Sigmoid colon (tissue), 7 donors: Measurements from ENCODE around the gene DHX9. TPM values are rescaled to one million over a fixed set of nuclear protein-coding genes. Genes with fewer than 3 reads are reported as not detected.

ENCODE experiments used
- DNase-seq: peaks from one replicate; pipeline ENCODE4 v3.0.0-alpha.2; 2019
- H3K27ac ChIP-seq, 4 donors: fragments of 200-600 bp; sonication (generic); one replicate each; pipeline ENCODE4 v1.5.1; 2016 to 2019; ENCODE audit warnings: mild to moderate bottlenecking in 1 of 4
- H3K27me3 ChIP-seq, 3 donors: fragments of 200-600 bp; sonication (generic); one replicate each; pipeline ENCODE4 v1.5.1; 2019; ENCODE audit warnings: mild to moderate bottlenecking in 1 of 3
- H3K36me3 ChIP-seq, 4 donors: fragments of 200-600 bp; sonication (generic); one replicate each; pipeline ENCODE4 v1.5.1; 2016 to 2019
- H3K4me1 ChIP-seq, 4 donors: fragments of 200-600 bp; sonication (generic); one replicate each; pipeline ENCODE4 v1.5.1; 2017 to 2019
- H3K4me3 ChIP-seq, 4 donors: fragments of 200-600 bp; sonication (generic); one replicate each; pipeline ENCODE4 v1.5.1; 2017 to 2019; ENCODE audit warnings: mild to moderate bottlenecking in 2 of 4, moderate library complexity in 1 of 4
- H3K9me3 ChIP-seq, 4 donors: fragments of 200-600 bp in 3 of 4; sonication (generic) in 3 of 4; one replicate each; pipeline versions ENCODE4 v1.5.1 to v1.6.1; 2013 to 2019
- EP300 ChIP-seq, 4 donors: sonication (generic); formaldehyde crosslinking; IDR thresholded peaks; one replicate each; pipeline ENCODE4 v1.6.1; 2017; ENCODE audit warnings: antibody characterized with exemption in 4 of 4
- POLR2A ChIP-seq, 2 donors: fragments of 450-650 bp; IDR thresholded peaks; one replicate each; pipeline ENCODE4 v1.6.1; 2016; ENCODE audit warnings: antibody characterized with exemption in 2 of 2, mild to moderate bottlenecking in 2 of 2, moderate library complexity in 2 of 2
- POLR2AphosphoS5 ChIP-seq, 4 donors: sonication (generic); formaldehyde crosslinking; IDR thresholded peaks; one replicate each; pipeline ENCODE4 v1.6.1; 2017; ENCODE audit warnings: antibody characterized with exemption in 4 of 4
- WGBS, 2 donors: extraction: QIAGEN DNeasy Blood & Tissue Kit; methylation state at CpG; one replicate each; pipeline ENCODE4 v1.1.7; 2013; 5-methylcytosine and 5-hydroxymethylcytosine counted together
- intact Hi-C: fragments of 100-400 bp; cut with DNase I; formaldehyde crosslinking; loops from one replicate; pipeline ENCODE4 v1.15.1; 2023
- polyA plus RNA-seq, 3 donors: library from polyadenylated mRNA; stranded (reverse); fragments of 200-250 nt; gene quantifications; one replicate each; pipeline ENCODE4 v1.2.3, GENCODE V29; 2013
- total RNA-seq, 4 donors: library from RNA; depleted of rRNA; stranded (reverse); fragments of >200 nt; gene quantifications; one replicate each; pipeline ENCODE4 v1.1.0, GENCODE V29; 2016
- TF ChIP-seq, protein P1 (sequence below), 4 experiments: fragments of 450-650 bp in 3 of 4; fragments of 200-600 bp in 1 of 4; IDR thresholded peaks; one replicate each; pipeline ENCODE4 v1.5.1; 2016 to 2019; ENCODE audit warnings: antibody characterized with exemption in 4 of 4, mild to moderate bottlenecking in 3 of 4, moderate library complexity in 2 of 4
- donor health status: healthy with polysubstance abuse.
- donor health status: Bipolar disorder and iron deficiency.
- donor health status: healthy.

The DHX9 gene
- total and polyA plus RNA-seq, 7 donors, result 25.4 to 96.7 (median 68.4) TPM

DNA sequence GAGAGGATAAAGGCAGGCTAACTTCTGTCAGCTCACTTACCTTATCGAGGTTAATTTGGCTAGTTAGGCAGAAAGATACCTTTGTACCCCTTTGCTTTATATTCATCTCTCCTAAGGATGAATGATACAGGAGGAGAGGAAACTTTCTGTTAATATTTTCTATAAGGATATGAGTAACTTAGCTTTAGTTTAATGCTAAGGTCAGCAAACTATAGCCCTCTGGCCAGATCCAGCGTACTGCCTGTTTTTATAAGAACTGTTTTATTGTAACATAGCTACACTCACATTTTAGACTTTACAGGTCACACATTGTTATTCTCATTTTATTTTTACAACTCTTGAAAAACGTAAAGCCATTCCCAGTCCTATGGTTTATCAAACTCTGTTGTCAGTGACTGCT is 18.1 kb downstream of the DHX9 start:
- H3K36me3 ChIP-seq, result peaks cover 70 to 100% (median 90%) of the 10 kb centered on the region in 4 donors

DNA sequence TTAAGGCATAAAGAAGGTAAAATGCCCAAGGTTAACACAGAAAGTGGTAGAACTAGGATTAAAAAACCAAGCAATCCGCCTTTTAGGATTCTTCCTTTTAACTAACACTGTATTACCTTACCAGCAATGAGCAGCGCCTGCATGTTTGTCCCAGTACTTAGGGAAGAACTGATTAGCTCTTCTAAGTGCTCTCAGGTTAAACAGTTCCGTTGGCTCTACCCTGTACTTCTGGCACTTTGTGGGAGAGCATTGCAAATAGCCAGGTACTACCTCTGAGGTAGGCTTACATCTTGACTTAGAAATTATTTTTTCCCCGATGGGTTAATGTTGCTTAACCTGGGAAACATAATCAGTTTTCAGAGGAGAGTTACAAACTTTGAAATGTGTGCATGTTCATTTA is 21.5 kb downstream of the DHX9 start:
- 93 to 94% methylated on average over 4 of the region's 4 CpGs for WGBS, 2 donors
- no peak for TF ChIP-seq POLR2AphosphoS5 (IDR thresholded peaks at IDR 0.05)
- no peak for TF ChIP-seq POLR2A (IDR thresholded peaks at IDR 0.05)
- no peak for TF ChIP-seq EP300 (IDR thresholded peaks at IDR 0.05)
- TF ChIP-seq, protein P1, sequence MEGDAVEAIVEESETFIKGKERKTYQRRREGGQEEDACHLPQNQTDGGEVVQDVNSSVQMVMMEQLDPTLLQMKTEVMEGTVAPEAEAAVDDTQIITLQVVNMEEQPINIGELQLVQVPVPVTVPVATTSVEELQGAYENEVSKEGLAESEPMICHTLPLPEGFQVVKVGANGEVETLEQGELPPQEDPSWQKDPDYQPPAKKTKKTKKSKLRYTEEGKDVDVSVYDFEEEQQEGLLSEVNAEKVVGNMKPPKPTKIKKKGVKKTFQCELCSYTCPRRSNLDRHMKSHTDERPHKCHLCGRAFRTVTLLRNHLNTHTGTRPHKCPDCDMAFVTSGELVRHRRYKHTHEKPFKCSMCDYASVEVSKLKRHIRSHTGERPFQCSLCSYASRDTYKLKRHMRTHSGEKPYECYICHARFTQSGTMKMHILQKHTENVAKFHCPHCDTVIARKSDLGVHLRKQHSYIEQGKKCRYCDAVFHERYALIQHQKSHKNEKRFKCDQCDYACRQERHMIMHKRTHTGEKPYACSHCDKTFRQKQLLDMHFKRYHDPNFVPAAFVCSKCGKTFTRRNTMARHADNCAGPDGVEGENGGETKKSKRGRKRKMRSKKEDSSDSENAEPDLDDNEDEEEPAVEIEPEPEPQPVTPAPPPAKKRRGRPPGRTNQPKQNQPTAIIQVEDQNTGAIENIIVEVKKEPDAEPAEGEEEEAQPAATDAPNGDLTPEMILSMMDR (IDR thresholded peaks at IDR 0.05), result no peak
- Histone ChIP-seq H3K27me3 (no peaks in the 10 kb centered on the region), H3K4me3 (no peak overlapping the region), H3K27ac (no peak overlapping the region), H3K36me3 (peaks cover 53 to 100% (median 76%) of the 10 kb centered on the region in 4 donors), H3K9me3 (no peaks in the 10 kb centered on the region), H3K4me1 (peaks cover 0 to 10% (median 6%) of the 10 kb centered on the region in 4 donors)
- intact Hi-C loops, result no loop called here
- no peak for DNase-seq

More for the DNA sequence above, 18.1 kb downstream of the DHX9 start:
- Histone ChIP-seq H3K27ac (no peak overlapping the region), H3K27me3 (no peaks in the 10 kb centered on the region), H3K4me1 (peaks cover 0 to 18% (median 12%) of the 10 kb centered on the region in 4 donors), H3K4me3 (no peak overlapping the region), H3K9me3 (no peaks in the 10 kb centered on the region)
- intact Hi-C loops, result no loop called here
- no peak for DNase-seq
- whole genome bisulfite sequencing, 2 donors, result 93 to 95% methylated on average over 3 of the region's 3 CpGs
- TF ChIP-seq EP300 (IDR thresholded peaks at IDR 0.05) (no peak), POLR2A (IDR thresholded peaks at IDR 0.05) (no peak), POLR2AphosphoS5 (IDR thresholded peaks at IDR 0.05) (no peak)
- TF ChIP-seq, protein P1 (IDR thresholded peaks at IDR 0.05), result no peak

DNA sequence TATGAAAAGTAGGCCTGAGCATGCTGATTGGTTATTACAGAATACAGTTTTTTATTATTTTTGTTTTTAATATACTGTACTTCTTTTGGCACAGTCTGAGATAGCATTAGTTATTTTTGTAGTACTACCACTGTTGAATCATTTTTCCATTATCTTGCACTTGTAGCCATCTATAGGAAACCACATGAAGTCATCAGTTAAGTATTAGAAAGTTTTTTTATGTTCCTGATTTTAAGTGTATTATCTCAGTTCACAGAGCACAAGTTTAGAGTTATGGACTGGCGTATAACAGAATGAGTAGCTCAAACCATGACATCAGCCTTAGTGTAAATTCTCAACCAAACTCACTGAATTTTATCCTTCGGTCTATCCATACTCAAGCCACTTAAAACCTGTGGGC is 22.8 kb downstream of the DHX9 start:
- no peaks in the 10 kb centered on the region for H3K27me3 ChIP-seq
- intact Hi-C loops, result no loop called here
- no peak overlapping the region for H3K4me3 ChIP-seq
- no peak overlapping the region for H3K27ac ChIP-seq
- no peaks in the 10 kb centered on the region for H3K9me3 ChIP-seq
- H3K4me1 ChIP-seq, result no peaks in the 10 kb centered on the region
- DNase-seq, result no peak
- TF ChIP-seq, protein P1 (IDR thresholded peaks at IDR 0.05), result no peak
- TF ChIP-seq EP300 (IDR thresholded peaks at IDR 0.05) (no peak), POLR2A (IDR thresholded peaks at IDR 0.05) (no peak), POLR2AphosphoS5 (IDR thresholded peaks at IDR 0.05) (no peak)
- 95 to 97% methylated on average over 2 of the region's 2 CpGs for WGBS, 2 donors
- H3K36me3 ChIP-seq, result peaks cover 48 to 100% (median 69%) of the 10 kb centered on the region in 4 donors

DNA sequence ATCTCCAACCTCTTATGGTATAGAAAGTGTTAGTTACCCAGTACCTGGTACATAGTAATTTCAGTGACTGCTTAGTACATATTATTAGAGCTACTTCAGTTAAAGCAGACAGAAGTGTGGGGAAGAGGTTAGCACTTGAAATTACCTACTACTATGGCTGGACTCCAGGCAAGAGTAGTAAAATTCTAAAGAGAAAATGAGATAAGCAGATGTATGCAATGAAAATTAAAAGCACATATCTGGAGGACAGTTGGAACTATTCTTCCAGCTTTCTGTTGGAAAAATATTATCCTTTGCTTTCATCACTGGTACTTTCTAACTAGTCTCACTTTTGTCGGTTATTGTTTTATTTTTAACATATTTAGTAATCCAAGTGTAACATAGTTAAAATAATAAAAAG is 23.7 kb downstream of the DHX9 start:
- no peak for TF ChIP-seq POLR2A (IDR thresholded peaks at IDR 0.05)
- TF ChIP-seq, protein P1 (IDR thresholded peaks at IDR 0.05), result no peak
- no peaks in the 10 kb centered on the region for H3K9me3 ChIP-seq
- H3K4me1 ChIP-seq, result no peaks in the 10 kb centered on the region
- no peaks in the 10 kb centered on the region for H3K27me3 ChIP-seq
- no peak for DNase-seq
- H3K4me3 ChIP-seq, result no peak overlapping the region
- intact Hi-C loops, result no loop called here
- 96 to 98% methylated on average over 1 of the region's 1 CpG for WGBS, 2 donors
- no peak overlapping the region for H3K27ac ChIP-seq
- H3K36me3 ChIP-seq, result peaks cover 53 to 100% (median 70%) of the 10 kb centered on the region in 4 donors

DNA sequence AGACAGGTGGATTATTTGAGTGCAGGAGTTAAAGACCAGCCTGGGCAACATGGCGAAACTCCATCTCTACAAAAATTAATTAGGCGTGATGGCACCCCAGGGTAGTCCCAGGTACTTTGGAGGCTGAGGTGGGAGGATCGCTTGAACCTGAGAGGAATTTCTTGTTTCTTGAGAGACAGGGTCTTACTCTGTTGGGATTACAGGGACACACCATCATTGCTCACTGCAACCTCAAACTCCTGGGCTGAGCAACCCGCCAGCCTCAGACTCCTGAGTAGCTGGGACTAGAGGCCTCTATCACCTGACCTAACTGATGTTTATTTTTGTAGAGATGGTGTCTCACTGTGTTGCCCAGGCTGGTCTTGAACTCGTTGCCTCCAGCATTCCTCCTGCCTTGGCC is 24.8 kb downstream of the DHX9 start:
- DNase-seq, result no peak
- no peak for TF ChIP-seq EP300 (IDR thresholded peaks at IDR 0.05)
- TF ChIP-seq POLR2AphosphoS5 (IDR thresholded peaks at IDR 0.05), result no peak
- TF ChIP-seq, protein P1 (IDR thresholded peaks at IDR 0.05), result no peak
- no peak for TF ChIP-seq POLR2A (IDR thresholded peaks at IDR 0.05)
- H3K36me3 ChIP-seq, result peaks cover 44 to 100% (median 68%) of the 10 kb centered on the region in 4 donors
- H3K27ac ChIP-seq, result no peak overlapping the region
- intact Hi-C loops, result no loop called here
- H3K27me3 ChIP-seq, result no peaks in the 10 kb centered on the region
- no peaks in the 10 kb centered on the region for H3K9me3 ChIP-seq
- H3K4me3 ChIP-seq, result no peak overlapping the region
- H3K4me1 ChIP-seq, result no peaks in the 10 kb centered on the region
- WGBS, 2 donors, result 96% methylated on average over 5 of the region's 5 CpGs
